Erythroblast (primary cell): Measurements from ENCODE around the gene LIPI.
"Not testable (repeated sequence)": the region's sequence is repeated elsewhere in the genome, so short reads cannot be mapped to it uniquely, and the experiment has no call there.

Source experiments
- GATA1 ChIP-seq: IDR thresholded peaks from 2 replicates; pipeline ENCODE4 v1.6.1; 2011; ENCODE audit warnings: low read depth, mild to moderate bottlenecking, control low read depth, low read length, moderate library complexity
- POLR2A ChIP-seq: IDR thresholded peaks from 2 replicates; pipeline ENCODE4 v1.6.1; 2011; ENCODE audit warnings: mild to moderate bottlenecking, low read length

DNA sequence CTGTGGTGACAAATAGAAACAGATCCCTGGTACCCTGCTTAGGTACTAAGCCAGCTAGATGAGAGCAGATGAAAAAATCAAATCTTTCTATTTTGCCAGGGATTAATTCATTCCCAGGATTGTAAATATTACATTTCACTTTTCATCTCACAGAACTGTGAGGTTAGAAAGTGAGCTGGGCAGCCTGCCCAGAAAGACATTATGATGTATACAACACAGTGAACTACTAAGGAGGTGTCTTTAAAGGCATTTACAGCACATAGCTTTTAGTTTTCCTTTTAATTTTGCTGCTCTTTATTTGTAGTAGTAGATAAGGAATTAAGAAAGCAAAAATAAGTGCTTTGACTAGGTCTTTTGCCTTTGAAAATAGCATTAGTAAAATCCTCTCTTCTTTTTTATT is 120.6 kb downstream of the LIPI start:
- TF ChIP-seq POLR2A, GATA1: not testable (repeated sequence)
